NCI-H2107 treated with DMSO at 0.1 percent for 48 hours (cell line): ENCODE data around the gene EYA4.
"Not testable (repeated sequence)": the region's sequence is repeated elsewhere in the genome, so short reads cannot be mapped to it uniquely, and the experiment has no call there.

ENCODE experiments used
- DNase-seq: peaks from one replicate; lab custom pipeline; 2025; ENCODE audit not compliant: unreplicated experiment; lab: John Stamatoyannopoulos, UW

The EYA4 gene

GRCh38 chr6:133396233-133396983, 155.3 kb downstream of the EYA4 start:
- no peak for DNase-seq

- no peak for DNase-seq
Observed at GRCh38 chr6:133396984-133397348, 155.8 kb downstream of the EYA4 start.

GRCh38 chr6:133397601-133398000, 156.4 kb downstream of the EYA4 start:
- not testable (repeated sequence) for DNase-seq

- DNase-seq = no peak
Observed at GRCh38 chr6:133399426-133399825, 158.3 kb downstream of the EYA4 start.

GRCh38 chr6:133404151-133404550, 163.0 kb downstream of the EYA4 start:
- no peak for DNase-seq

GRCh38 chr6:133404728-133405127, 163.6 kb downstream of the EYA4 start:
- no peak for DNase-seq

GRCh38 chr6:133407320-133408100, 166.4 kb downstream of the EYA4 start:
- DNase-seq = no peak

GRCh38 chr6:133408132-133408531, 167.0 kb downstream of the EYA4 start:
- DNase-seq = no peak

GRCh38 chr6:133408543-133408942, 167.4 kb downstream of the EYA4 start:
- no peak for DNase-seq

GRCh38 chr6:133410638-133411435, 169.7 kb downstream of the EYA4 start:
- DNase-seq = no peak

GRCh38 chr6:133411757-133412156, 170.6 kb downstream of the EYA4 start:
- no peak for DNase-seq

- no peak for DNase-seq
Observed at GRCh38 chr6:133415262-133415661, 174.1 kb downstream of the EYA4 start.

- DNase-seq = no peak
Observed at GRCh38 chr6:133418108-133418507, 177.0 kb downstream of the EYA4 start.

- DNase-seq = no peak
Observed at GRCh38 chr6:133423242-133423641, 182.1 kb downstream of the EYA4 start.

GRCh38 chr6:133424359-133424758, 183.2 kb downstream of the EYA4 start:
- no peak for DNase-seq

GRCh38 chr6:133426038-133426437, 184.9 kb downstream of the EYA4 start:
- no peak for DNase-seq

- no peak for DNase-seq
Observed at GRCh38 chr6:133428295-133428694, 187.1 kb downstream of the EYA4 start.

- no peak for DNase-seq
Observed at GRCh38 chr6:133430530-133430929, 189.4 kb downstream of the EYA4 start.

- DNase-seq = peak; percentile 12
Observed at GRCh38 chr6:133431031-133431430, 189.9 kb downstream of the EYA4 start.

- DNase-seq = peak; percentile 91
Observed at GRCh38 chr6:133432021-133432989, 191.1 kb downstream of the EYA4 start.
